Ovary (tissue), 9 donors: ENCODE data around the gene CCDC57. TPM values are rescaled to one million over a fixed set of nuclear protein-coding genes. Genes with fewer than 3 reads are reported as not detected.

Experiments used
- DNase-seq, 5 donors: peaks; one replicate each; pipeline ENCODE4 v3.0.0-alpha.2; 2019 to 2020
- H3K27ac ChIP-seq, 2 donors: fragments of 200-600 bp; one replicate each; pipeline versions ENCODE4 v1.5.1 to v1.8.0; 2019 to 2022
- H3K27me3 ChIP-seq: fragments of 200-600 bp; one replicate; pipeline ENCODE4 v1.8.0; 2022
- H3K36me3 ChIP-seq: fragments of 200-600 bp; sonication (generic); one replicate; pipeline ENCODE4 v1.5.1; 2019
- H3K4me1 ChIP-seq: one replicate; pipeline ENCODE4 v1.8.1; 2013; ENCODE audit warnings: mild to moderate bottlenecking, moderate library complexity; ENCODE audit not compliant: insufficient read depth
- H3K4me3 ChIP-seq: fragments of 200-600 bp; sonication (generic); one replicate; pipeline ENCODE4 v1.5.1; 2017
- H3K9me3 ChIP-seq, 2 donors: fragments of 200-600 bp in 1 of 2; sonication (generic) in 1 of 2; one replicate each; pipeline versions ENCODE4 v1.5.1 to v1.8.1; 2013 to 2019; ENCODE audit warnings: mild to moderate bottlenecking in 1 of 2, moderate library complexity in 1 of 2
- CTCF ChIP-seq, 3 donors: fragments of 450-650 bp in 2 of 3; fragments of 200-600 bp in 1 of 3; IDR thresholded peaks; one replicate each; pipeline versions ENCODE4 v1.5.1 to v1.8.0; 2016 to 2022; ENCODE audit warnings: antibody characterized with exemption in 3 of 3, mild to moderate bottlenecking in 1 of 3
- EP300 ChIP-seq: sonication (generic); formaldehyde crosslinking; IDR thresholded peaks from one replicate; pipeline ENCODE4 v1.6.1; 2017; ENCODE audit warnings: antibody characterized with exemption
- POLR2A ChIP-seq: fragments of 450-650 bp; IDR thresholded peaks from one replicate; pipeline ENCODE4 v1.6.1; 2017; ENCODE audit warnings: antibody characterized with exemption, mild to moderate bottlenecking, moderate library complexity
- WGBS, 3 donors: extraction: QIAGEN DNeasy Blood & Tissue Kit in 1 of 3; methylation state at CpG; one replicate each; pipeline versions ENCODE4 v1.1.5 to v1.1.7; 2013 to 2017; 5-methylcytosine and 5-hydroxymethylcytosine counted together
- intact Hi-C, 4 donors: fragments of 100-400 bp; cut with DNase I; formaldehyde crosslinking; loops; one replicate each; pipeline versions ENCODE4 v1.11.0 to v1.15.1; 2022 to 2023
- polyA plus RNA-seq, 2 donors: library from polyadenylated mRNA; stranded (reverse); fragments of 200-250 nt in 1 of 2; fragments of 350-450 nt in 1 of 2; fragmentation: Illumina TruSeq in 1 of 2; extraction: RNeasy Lipid Tissue Mini Kit (QIAGEN cat#74804) in 1 of 2; gene quantifications; one replicate each; pipeline ENCODE4 v1.2.3, GENCODE V29; 2013 to 2014
- total RNA-seq, 7 donors: library from RNA; depleted of rRNA in 2 of 7; stranded (reverse); fragments of >200 nt in 2 of 7; fragmentation: NEBNext Ultra II Directional in 3 of 7; extraction: Animal tissue kit (Norgen Biotek cat#: 25700) in 3 of 7; gene quantifications; one replicate each; pipeline versions ENCODE4 v1.1.0 to v1.2.4, GENCODE V29; 2016 to 2023
- donor health status: DM: no; HTN: no; CAD: no; lungs with moderate emphysema.
- donor health status: DM: no; HTN: no; CAD: no.
- donor health status: Bipolar disorder and iron deficiency.
- donor health status: DM: yes; HTN: yes; CAD: no.
- donor health status: DM: no; HTN: no; CAD: no.
- donor health status: DM: yes; HTN: yes; CAD: no.

CCDC57 gene
- total and polyA plus RNA-seq, 9 donors, result 7.7 to 65.0 (median 40.3) TPM

- intact Hi-C loops, result loop anchor here in 1 of 4 donors (10.0 kb wide), 1 partner anchor 60 kb away; no protein-coding TSS in a partner anchor
- WGBS, 3 donors, result 74 to 80% (median 76%) methylated on average over 26 of the region's 26 CpGs
- no peak overlapping the region for H3K27ac ChIP-seq
- no peak overlapping the region for H3K4me3 ChIP-seq
- H3K4me1 ChIP-seq, result peaks cover 6% of the 10 kb centered on the region
- H3K36me3 ChIP-seq, result no peaks in the 10 kb centered on the region
- TF ChIP-seq EP300 (no peak), CTCF (IDR thresholded peaks at IDR 0.05) (no peak), POLR2A (no peak)
- no peaks in the 10 kb centered on the region for H3K27me3 ChIP-seq
- no peaks in the 10 kb centered on the region for H3K9me3 ChIP-seq
- DNase-seq, result peak in 1 of 5 donors; percentile 11
Measured at GRCh38 chr17:82055023-82055964, 157.3 kb downstream of the CCDC57 start.

- 80 to 85% (median 83%) methylated on average over 36 to 38 of the region's 38 CpGs for WGBS, 3 donors
- no peaks in the 10 kb centered on the region for H3K9me3 ChIP-seq
- no peaks in the 10 kb centered on the region for H3K27me3 ChIP-seq
- no peak for TF ChIP-seq POLR2A
- TF ChIP-seq CTCF (IDR thresholded peaks at IDR 0.05), result no peak
- no peak for TF ChIP-seq EP300
- intact Hi-C loops, result loop anchor here in 1 of 4 donors (10.0 kb wide), 1 partner anchor 60 kb away; no protein-coding TSS in a partner anchor
- no peak overlapping the region for H3K4me3 ChIP-seq
- peak in 3 of 5 donors; percentile 25 to 38 (median 27) for DNase-seq
- no peak overlapping the region for H3K27ac ChIP-seq
- H3K36me3 ChIP-seq, result no peaks in the 10 kb centered on the region
- H3K4me1 ChIP-seq, result peaks cover 9% of the 10 kb centered on the region
Measured at GRCh38 chr17:82054351-82055022, 158.2 kb downstream of the CCDC57 start.

- Histone ChIP-seq H3K27me3 (no peaks in the 10 kb centered on the region), H3K9me3 (no peaks in the 10 kb centered on the region), H3K4me3 (no peak overlapping the region), H3K27ac (no peak overlapping the region), H3K36me3 (no peaks in the 10 kb centered on the region), H3K4me1 (peaks cover 9% of the 10 kb centered on the region)
- WGBS, 3 donors, result 88 to 91% (median 90%) methylated on average over 26 to 28 of the region's 28 CpGs
- TF ChIP-seq EP300 (no peak), CTCF (IDR thresholded peaks at IDR 0.05) (no peak), POLR2A (no peak)
- intact Hi-C loops, result loop anchor here in 1 of 4 donors (10.0 kb wide), 1 partner anchor 59 kb away; no protein-coding TSS in a partner anchor
- peak in 2 of 5 donors; percentile 12 to 17 for DNase-seq
Measured at GRCh38 chr17:82053556-82054263, 158.9 kb downstream of the CCDC57 start.

- peaks cover 9% of the 10 kb centered on the region for H3K4me1 ChIP-seq
- intact Hi-C loops, result loop anchor here in 1 of 4 donors (10.0 kb wide), 1 partner anchor 58 kb away; no protein-coding TSS in a partner anchor
- WGBS, 3 donors, result 76 to 90% (median 83%) methylated on average over 19 of the region's 19 CpGs
- no peak overlapping the region for H3K27ac ChIP-seq
- no peaks in the 10 kb centered on the region for H3K9me3 ChIP-seq
- no peaks in the 10 kb centered on the region for H3K27me3 ChIP-seq
- H3K4me3 ChIP-seq, result peak overlapping the region; percentile 59
- H3K36me3 ChIP-seq, result no peaks in the 10 kb centered on the region
- DNase-seq, result peak in 2 of 5 donors; percentile 16 to 23
- TF ChIP-seq POLR2A (no peak), EP300 (no peak), CTCF (IDR thresholded peaks at IDR 0.05) (no peak)
Measured at GRCh38 chr17:82053130-82053529, 159.5 kb downstream of the CCDC57 start.
